Right lobe of liver (tissue), 4 donors: ENCODE data around the gene CLSTN2.

ENCODE experiments used
- CTCF ChIP-seq, 4 donors: fragments of 200-600 bp in 3 of 4; fragments of 450-650 bp in 1 of 4; IDR thresholded peaks; one replicate each; pipeline versions ENCODE4 v1.5.1 to v1.8.0; 2016 to 2022; ENCODE audit warnings: antibody characterized with exemption in 4 of 4, mild to moderate bottlenecking in 2 of 4
- POLR2A ChIP-seq: fragments of 450-650 bp; IDR thresholded peaks from one replicate; pipeline ENCODE4 v1.6.1; 2017; ENCODE audit warnings: antibody characterized with exemption, mild to moderate bottlenecking
- donor health status: DM: no; HTN: no; CAD: no.
- donor health status: DM: no; HTN: no; CAD: no.
- donor health status: DM: no; HTN: yes; CAD: no.

GRCh38 chr3:140499114-140499757 lies 564.3 kb downstream of the CLSTN2 start:
- TF ChIP-seq CTCF (IDR thresholded peaks at IDR 0.05), result peak in 3 of 4 donors; percentile 32 to 51 (median 37)
- TF ChIP-seq POLR2A, result no peak
